Stimulated activated CD4-positive, alpha-beta T cell treated with anti-CD3 and anti-CD28 coated beads, Interleukin-4, amount 100 ng/mL, for 1 hour (primary cell): ENCODE data around the gene TMCO6.
A peak's percentile ranks its signal among the peaks of the same experiment; 100 is the strongest.

Source experiments
- DNase-seq: peaks from one replicate; pipeline ENCODE4 v3.0.0-alpha.2; 2020

TMCO6 gene

DNA sequence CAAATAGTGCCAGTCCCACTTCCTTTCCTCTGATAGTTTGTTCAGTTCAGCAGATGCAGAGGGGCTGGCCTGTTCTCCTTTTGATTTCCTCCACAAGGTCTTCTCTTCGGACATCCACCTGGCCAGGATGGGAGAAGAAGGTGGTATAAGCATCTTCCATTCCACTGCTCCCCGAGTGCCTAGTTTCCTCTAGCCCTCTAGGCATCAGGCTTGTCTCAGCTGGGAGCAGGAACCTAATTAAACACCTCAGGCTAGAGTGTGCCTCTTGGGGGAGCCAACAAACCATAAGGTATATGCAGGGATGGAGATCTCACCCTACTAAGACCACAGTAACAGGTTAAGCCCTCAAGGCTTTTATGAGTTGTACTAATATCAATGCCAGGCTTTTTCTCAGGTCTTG lies 35.0 kb downstream of the TMCO6 start:
- no peak for DNase-seq

DNA sequence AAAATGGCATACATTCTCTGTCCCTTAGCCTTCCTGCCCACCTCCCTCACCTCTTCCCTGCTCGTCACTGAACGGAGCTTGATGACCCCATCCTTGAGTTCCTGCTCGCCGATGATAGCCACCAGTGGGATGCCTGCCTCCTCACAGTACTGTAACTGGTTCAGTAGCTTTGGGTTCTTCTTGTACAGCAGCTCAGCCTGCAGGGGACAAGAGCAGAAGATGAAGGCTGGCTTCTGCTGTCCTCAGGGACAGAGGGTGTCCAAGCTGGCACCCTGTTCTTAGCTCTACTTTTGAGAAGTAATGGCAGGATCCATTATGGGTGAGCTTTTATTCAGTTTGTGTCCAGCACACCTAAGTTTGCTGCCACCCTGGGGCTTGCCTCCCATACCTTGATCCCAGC lies 35.4 kb downstream of the TMCO6 start:
- DNase-seq = no peak

DNA sequence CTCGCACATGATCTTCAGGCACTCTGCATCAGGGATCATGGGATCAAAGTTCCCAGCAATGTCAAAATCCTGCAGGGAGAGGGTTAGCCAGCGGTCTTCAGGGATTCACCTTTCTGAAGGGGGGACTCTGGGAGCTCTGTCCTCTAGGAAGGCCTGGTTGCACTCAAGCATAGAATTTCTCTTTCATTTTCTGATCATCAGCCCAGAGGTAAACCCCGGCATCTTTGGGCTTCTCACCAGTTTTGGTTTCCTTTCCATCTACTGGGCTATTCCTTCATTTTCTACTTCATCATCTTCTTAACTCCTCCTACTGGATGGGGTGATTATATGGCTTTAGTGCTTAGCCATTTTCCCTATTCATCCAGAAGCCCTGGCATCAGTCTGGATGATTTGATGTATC lies 38.7 kb downstream of the TMCO6 start:
- DNase-seq = no peak

DNA sequence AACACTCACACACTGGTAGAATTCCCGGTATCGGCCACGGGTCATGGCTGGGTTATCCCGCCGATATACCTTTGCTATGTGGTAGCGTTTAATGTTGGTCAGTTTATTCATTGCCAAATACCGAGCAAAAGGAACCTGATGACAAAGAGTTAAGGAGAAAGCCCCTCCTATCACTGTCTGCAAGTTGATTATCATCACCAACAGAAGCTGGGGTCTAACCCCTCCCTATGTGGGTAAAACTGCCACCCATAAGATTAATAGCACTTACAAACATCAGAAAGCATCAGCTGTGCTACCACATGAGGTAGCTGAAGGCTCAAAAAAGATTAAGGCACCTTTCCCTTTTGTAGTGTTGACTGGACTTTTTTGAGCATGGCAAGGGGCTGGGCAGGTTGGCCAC lies 39.7 kb downstream of the TMCO6 start:
- DNase-seq = no peak

DNA sequence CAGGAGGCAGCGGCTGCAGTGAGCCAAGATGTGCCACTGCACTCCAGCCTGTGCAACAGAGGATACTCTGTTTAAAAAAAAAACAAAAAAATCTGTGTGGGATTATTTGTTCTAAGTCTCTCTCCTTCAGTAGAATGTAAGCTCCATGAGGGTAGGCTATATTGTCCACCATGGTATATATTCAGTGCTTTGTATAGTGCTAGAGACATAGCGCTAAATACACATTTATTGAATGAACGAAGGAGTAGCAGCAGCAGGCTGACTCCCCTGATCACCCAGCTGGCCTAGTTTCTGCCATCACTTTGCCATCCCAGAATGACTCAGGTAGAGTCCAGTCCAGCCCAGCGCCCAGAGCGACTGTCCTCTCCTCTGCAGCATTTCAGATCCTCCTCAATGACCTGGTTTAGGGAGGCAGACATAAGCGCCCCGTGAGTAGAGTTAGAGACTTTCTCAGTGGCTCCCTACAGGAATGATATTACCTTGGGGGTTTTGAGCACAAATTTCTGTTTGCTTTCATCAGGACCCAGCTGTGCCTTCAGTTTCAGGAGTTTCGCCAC lies 51.2 kb downstream of the TMCO6 start:
- no peak for DNase-seq

DNA sequence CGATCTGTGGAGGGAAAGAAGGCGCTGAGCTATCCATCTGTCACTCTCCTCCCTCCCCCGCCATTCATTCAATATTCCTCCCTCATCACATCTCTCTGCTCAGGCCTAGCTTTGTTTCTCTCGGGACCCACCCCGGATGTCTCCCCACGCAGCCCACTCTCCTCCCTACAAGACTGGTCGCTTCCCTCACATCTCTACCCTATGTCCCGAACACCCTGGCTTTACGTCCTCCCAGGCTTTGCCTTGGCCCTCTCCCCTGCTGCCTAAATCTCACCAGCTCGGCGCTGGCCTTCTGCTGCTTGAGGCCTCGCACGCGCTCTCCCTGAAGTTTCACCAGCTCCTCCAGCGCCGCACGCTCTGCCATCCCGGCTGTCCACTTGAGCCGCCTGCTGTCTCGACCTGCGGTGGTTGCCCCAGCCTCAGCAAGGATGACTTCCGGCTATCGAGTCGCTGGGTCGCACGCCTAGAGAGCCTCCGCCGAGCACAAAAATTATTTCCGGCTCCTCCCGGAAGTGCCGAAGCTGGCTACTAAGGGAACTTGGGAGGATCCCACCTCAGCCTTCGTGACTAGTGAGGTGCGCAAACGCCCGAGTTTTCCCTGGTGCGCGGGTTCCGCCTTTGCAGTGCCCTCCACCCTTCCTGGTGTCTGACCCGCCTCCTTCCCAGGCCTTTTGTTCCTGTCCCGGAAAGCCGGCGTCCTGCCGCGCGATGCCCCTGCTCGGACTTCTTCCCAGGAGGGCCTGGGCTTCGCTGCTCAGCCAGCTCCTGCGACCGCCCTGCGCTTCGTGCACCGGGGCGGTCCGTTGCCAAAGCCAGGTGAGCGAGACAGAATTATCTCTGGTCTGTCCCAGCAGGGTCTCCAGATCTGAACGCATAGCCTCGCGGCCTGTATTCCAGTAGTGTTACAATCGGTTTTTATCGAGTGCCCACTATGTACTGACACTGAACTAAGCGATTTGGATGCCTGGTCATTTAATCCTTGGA lies 52.0 kb downstream of the TMCO6 start, which contains the start of the genes HARS1 and HARS2:
Gene HARS1, minus strand, starts transcription at position 430 of the 984 bp plus-strand sequence. Its CDS starts 66 bp downstream, at position 364.
Gene HARS2, plus strand, starts transcription at position 515 of the 984 bp plus-strand sequence. Its CDS starts 194 bp downstream, at position 709.
- peak; percentile 82 for DNase-seq

DNA sequence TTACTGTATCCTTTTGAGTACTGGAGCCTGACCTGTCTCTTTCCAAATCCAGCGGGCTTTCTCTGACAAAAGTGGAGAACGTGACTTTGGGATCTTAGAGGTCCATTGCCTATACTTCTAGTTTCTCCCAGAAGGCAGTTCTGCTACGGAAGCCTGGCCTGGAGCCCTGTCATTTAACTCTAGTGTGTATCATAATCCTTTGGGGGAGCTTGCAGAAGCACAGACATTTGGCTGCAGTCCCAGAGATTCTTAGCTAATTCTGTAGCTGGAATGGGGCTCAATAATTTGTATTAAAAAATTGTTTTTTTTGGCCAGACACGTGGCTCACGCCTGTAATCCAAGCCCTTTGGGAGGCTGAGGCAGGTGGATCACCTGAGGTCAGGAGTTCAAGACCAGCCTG lies 55.0 kb downstream of the TMCO6 start:
- DNase-seq = no peak
